HG02763 (cell line): ENCODE data around the gene SELENON.
A peak's percentile ranks its signal among the peaks of the same experiment; 100 is the strongest.

Experiments used
- ATAC-seq: cut with Tn5 transposase; IDR thresholded peaks from one replicate; pipeline ENCODE4 v1.9.1; 2021; ENCODE audit warnings: mild to moderate bottlenecking, moderate library complexity; ENCODE audit not compliant: unreplicated experiment

Gene SELENON

DNA sequence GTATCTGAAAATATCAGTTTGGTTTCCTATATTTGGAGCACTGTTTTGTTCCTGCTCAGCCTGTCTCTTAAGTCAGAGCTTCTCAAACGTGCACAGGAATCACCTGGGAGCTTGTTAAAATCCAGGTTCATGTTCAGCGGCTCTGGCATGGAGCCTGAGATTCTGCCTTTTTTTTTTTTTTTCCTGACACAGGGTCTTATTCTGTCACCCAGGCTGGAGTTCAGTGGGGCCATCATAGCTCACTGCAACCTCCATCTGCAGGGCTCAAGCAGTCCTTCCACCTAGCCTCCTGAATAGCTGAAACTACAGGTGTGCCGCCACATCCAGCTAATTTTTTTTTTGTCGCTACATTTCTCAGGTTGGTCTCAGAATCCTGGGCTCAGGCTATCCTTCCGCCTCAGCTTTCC lies 12.2 kb upstream of the SELENON start:
- ATAC-seq, result no peak

DNA sequence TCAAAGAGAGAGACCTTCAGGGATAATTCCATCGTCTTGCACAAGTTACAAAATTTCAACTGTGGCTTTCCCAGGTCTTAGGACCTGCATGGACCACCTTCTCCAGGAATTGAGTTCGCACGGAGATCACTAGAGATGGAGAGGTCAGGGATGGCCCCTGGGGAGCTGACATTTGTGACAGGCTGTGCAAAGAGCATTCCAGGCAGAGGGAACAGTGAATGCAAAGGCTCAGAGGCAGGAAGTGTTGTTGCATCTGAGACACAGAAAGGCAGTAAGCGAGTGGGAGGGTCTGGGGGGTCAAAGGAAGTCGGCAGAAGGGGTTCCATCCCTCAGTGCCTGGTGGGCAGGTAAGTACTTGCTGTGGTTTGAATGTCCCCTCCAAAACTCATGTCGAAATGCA lies 9.5 kb upstream of the SELENON start:
- ATAC-seq, result no peak

DNA sequence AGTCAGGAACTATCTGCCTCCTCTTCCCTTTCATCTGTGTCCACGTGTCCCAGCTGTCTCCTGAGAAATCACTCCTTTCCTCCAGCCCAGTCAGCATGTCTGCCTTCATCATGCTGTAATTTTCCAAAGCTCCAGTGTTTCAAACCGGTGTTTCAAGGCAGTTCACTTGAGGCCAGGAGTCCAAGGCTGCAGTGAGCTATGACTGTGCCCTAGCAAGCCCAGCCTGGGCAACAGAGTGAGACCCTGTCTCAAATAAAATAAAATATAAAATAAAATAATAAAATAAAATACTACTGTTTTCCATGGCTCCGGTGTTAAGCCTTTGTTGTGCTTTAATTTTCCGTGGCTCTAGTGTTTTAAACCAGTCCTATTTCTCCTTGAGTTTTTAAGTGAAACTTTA lies 7.9 kb upstream of the SELENON start:
- ATAC-seq, result no peak

DNA sequence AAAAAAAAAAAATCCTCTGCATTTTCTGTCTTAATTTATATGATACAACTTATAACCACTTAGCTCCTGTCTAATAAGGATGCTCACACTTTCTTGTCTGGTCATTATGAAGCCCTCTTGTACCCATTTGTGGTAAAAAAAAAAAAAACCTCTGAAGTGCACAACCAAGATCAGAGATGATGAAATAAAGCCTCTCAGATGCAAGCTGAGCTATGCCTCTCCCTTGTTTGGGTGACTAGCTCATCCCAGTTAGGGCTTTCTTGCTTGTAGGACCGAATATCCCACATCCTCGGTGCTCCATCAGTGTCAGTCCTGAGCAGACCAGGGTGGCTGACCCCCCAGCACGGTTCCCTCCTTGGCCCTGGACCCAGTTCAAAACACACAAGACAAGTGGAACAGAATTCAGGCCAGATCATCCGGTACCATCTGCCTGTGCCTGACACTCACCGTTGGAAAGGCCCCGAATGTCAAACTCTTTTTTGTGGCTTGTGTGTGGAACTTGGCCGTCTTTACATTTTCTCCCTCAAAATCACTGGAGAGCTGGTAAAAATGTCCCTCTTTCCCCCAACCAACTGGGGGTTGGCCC lies 6.3 kb upstream of the SELENON start:
- ATAC-seq, result no peak

DNA sequence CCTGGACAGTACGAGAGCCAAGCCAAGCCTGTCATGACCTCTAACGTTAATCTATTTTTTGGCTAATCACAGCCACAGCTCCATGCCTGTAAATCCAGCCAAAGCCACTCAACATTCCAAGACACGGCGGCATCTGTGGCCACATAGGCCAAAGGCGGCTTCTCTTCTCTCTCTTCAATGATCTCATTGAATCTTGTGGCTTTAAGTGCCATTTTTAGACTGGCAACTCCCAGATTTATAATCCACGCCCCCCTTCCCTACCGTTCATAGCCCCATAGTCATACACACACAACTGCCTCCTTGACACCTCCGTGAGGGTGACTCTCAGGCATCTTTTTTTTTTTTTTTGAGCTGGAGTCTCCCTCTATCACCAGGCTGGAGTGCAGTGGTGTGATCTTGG lies 5.7 kb upstream of the SELENON start:
- ATAC-seq, result no peak

DNA sequence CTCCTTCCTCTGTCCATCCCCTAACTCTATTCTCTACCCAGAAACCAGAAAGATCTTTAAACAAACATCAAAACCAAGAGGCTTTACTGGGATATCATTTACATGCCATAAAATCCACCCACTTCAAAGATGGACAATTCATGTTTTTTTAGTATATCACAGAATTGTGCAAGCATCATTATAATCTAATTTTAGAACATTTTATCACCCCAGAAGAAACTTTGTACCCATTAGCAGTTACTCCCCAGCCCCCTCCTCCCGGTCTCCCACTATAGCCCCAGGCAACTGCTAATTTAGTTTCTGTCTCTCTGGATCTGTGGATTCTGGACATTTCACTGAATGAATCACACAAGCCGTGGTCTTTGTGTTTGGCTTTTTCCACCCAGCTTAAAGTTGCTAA lies 4.8 kb upstream of the SELENON start:
- ATAC-seq, result no peak

DNA sequence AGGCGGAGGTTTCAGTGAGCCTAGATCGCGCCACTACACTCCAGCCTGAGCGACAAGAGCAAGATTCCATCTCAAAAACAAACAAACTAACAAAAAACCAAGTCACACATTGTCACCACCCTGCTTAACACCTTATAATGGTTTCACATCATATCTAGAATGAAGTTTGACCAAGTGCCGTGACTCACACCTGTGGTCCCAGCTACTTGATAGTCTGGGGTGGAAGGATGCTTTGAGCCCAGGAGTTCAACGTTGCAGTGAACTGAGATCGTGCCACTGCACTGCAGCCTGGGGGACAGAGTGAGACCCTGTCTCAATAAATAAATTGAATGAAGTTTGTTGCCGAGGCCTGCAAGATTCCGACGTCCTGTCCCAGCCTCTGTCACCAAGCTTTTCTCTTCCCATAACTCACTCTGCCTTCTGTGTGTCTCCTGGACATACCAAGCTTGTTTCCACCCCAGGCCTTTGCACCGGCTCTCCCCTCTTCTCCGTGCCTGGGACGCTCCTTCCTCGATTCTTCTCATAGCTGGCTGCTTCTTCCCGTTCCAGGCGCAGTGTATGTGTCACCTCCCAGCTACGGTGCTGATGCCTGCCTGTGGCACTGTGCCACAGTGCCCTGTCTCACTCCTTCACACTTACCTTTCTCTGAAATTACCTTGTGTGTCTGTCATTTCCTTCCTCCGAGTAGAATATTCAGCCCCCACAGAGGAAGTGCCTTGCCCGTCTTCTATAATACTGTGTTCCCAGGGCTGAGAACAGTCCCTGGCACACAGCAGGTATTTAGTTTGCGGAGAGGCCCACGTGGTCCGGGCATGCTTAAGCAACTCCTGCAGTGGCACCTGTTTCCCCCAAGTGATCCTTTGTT lies 3.8 kb upstream of the SELENON start:
- ATAC-seq, result no peak

DNA sequence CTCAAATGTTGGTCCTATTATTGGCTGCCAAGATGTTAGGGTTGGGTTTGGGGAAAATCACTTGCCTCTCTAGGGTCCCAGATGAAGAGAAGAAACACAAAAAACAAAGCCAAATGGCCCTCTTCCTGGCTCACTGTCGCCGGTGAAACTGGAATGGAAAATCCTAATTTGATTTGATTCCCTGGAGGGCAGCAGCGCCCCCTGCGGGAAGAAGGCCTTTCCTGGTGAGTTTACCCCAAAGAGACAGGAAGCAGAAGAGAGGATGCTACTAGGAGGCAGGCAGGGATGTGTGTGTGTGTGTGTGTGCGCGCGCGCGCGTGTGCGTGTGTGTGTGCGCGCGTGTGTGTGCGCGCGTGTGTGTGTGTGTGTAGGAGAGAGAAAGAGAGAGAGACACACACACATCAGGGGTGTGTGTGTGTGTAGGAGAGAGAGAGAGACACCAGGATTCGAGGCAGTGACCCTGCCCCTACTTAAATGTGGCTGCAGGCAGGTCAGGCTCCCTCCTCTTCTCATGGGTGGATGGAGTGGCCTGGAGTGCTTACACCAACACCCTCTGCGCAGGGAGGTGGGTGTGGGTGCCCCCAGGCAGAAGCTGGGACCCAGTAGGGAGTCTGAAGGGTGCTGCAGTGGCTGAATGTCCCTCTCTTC lies 3.1 kb upstream of the SELENON start:
- ATAC-seq, result no peak

DNA sequence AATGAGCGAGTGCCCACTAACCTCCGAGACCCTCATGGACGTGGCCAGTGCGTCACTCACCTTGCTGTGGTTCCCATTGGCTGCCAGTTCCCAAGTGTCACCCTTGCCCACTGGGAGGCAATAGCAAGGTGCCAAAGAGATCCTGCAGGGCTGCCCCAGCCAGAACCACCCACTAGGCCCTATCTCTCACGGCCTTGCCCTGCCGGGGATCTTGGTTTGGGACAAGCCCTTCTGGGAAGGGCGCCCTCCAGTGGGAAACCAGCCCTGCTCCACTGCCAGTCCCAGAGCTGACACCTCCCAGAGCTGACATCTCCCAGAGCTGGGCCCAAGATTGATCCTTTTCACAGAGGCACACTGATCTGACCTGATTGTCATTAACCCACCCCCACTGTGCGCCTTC lies 2.1 kb upstream of the SELENON start:
- ATAC-seq, result no peak

DNA sequence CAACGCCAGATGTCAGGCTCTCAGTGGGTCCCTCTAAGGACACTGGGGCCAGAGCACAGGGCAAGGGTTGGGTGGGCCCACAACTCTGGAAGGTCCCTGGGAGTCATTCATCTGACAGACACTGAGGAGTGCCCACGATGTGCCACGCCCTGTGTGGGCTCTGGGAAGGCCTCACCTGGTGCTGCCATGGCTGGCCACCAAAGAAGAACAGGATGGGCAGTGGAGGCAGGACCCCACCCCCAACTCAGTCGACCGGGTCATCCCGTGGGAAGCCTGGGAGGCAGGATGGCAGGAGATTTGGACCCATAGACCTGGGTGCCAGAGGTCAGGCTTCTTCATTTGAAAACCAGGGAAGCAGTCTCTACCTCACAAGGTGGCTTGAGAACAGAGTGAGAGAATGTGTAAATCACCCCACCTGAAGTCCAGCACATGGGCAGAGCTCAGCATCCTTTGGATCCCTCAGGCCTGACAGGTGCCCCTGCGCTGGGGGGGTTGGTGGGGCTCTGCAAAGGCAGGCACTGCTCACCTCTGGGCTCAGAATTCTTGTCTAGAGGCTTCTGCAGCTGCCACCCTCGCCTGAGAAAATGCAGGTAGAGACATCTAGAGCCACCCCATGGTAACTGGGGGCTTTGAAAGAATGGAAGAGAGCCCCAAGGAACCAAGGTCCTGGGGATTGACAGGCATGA lies 1.2 kb upstream of the SELENON start:
- ATAC-seq, result no peak

DNA sequence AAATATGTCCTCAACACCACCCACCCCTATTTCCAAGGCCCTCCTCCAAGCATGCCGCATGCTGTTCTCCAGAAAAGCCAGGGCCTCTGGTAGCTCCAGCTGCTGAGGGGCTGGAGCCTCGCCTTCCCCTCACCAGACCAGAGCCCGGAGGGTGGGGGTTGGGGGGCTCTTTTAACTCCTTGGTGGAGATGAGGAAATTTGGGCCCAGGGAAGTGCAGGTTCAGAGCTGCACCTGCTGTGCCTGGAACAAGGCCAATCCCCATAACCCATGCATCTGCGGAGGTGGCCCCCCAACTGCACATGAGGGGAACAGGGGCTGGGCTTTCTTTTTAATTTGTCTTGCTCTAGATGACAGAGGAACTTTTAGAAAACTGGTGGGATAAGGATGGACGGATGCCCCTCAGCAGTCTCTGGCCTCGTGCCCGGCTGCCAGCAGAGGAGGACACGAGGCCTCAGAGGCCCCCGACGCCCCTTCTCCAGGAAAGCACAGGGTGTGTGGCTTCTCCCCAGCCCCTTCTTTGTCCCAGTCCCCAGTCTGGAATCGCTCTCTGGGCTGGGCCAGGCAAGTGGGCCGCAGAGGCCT lies 550 bp upstream of the SELENON start:
- ATAC-seq, result no peak

DNA sequence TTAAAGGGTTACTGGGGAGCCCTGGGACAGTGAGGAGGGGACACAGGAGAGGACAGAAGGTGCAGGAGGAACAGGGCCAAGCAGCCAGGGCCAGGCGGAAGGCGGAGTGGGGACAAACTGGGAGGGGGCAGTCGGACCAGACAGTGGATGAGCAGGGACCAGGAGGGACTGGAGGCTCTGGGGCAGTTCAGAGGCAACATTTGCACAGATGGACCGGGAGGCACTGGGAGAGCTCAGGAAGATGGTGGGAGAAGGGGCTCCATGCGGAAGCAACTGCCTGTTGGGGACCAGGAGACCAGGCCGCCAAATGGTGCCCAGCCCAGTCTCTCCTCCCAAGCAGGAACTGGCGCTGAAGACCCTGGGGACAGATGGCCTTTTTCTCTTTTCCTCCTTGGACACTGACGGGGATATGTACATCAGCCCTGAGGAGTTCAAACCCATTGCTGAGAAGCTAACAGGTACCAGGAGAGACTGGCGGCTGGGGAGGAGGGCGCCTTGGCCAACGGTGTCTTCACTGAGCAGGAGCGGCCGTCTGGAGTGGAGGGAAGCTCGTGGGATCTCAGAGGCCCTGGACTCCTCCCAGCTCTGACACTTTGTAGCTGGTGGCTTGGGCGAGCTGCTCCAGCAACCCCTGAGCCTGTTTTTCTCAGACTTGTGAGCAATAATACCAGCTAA lies 847 bp downstream of the SELENON start:
- ATAC-seq, result no peak

DNA sequence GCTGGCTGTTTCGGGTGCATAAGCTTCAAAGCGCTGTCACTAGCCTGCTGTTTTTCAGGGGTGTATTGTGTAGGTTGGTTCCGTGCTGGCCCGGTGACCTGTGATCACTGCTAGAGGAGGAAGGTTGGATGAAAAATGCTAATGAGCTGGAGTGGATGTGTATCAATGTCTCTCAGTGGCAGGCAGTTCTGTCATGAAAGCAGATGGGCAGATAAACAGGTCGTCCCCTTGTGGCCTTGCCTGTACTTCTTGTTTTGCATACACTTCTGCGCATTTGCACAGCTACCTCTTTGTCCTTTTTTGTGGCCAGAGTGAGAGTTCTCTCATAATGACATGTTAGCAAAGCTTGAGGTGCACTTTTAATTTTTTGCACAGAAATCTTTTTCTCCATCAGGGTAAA lies 2.9 kb downstream of the SELENON start:
- ATAC-seq, result no peak

DNA sequence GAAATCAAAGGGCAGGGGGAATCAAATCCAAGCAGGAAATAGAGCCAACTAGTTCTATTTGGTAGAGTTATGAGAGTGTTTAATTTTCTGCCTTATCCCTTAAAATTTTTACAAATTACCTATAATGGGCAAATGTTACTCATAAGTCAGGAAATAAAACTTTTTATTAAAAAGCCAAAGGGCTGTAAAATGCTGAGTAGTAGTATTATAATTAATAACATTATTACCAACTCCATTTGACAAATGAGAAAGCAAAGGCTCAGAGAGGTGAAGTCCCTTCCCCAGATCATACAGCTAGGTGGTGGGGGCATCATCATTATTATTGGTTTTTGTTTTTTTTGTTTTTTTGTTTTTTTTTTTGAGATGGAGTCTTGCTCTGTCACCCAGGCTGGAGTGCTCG lies 3.4 kb downstream of the SELENON start:
- no peak for ATAC-seq

DNA sequence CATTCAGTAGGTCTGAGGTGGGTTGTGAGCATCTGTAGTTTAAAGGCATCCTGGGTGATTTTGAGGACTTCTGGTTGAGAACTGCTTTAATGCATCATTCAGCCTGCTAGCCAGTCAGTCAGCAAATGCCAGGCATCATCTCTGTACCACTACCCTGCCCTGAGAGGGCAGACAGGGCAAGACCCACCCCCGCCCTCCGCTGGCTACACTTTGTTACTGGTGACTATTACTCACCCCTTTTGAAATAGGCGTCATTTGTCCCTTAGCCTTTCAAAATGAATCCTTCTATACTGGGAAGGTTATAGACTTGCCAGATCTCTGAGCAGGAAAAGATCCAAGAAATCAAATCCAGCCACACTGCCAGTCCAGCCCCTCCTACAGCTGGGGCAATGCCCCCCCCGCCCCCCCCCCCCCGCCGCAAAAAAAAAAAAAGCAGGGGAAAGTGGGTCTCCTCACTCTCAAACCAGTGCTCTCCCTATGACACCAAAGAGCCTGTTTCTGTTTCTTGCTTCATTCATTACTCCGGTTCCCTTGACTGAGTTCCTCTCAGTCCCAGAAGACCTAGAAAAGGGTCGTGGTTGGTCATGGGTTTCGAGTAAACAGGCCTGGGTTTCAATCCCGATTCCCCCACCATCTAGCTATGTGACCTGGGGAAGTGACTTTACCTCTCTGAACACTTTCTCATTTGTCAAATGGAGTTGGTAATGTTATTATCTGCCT lies 4.4 kb downstream of the SELENON start:
- ATAC-seq, result peak; percentile 31

DNA sequence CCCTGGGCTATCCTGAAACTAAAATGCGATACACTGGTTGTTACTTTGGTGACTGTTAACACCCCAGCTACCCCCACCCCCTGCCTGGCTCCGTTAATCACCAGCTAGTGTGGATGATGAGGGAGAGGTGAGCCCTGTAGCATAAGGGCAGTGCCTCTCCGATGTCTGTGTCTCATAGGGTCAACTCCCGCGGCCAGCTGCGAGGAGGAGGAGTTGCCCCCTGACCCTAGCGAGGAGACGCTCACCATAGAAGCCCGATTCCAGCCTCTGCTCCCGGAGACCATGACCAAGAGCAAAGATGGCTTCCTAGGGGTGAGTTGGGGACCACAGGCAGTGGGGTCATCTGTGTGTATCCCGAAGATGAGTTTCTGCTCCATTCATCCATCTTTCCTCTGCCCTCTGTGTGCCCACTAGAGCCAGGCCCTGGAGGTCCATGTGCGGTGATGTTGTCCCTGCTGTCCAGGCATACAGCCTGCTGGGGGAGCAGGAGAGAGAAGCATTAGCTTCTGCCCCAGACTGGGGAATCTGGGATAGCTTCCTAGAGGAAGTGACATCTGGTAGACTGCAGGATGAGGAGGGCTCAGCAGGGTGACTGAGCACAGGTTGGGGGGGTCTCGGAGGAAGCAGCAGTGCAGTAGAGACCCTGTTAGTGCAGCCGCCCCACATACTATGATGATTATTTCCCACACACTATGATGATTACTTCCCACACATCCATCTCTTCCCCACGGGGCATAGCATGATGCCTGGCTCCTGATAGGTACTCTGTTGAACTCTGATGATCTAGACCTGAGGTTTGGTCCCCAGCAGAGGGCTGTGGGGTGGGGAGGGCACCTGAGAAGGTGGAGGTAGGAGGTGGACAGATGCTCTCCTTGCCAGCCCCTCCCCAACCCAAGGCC lies 5.2 kb downstream of the SELENON start:
- ATAC-seq, result no peak

DNA sequence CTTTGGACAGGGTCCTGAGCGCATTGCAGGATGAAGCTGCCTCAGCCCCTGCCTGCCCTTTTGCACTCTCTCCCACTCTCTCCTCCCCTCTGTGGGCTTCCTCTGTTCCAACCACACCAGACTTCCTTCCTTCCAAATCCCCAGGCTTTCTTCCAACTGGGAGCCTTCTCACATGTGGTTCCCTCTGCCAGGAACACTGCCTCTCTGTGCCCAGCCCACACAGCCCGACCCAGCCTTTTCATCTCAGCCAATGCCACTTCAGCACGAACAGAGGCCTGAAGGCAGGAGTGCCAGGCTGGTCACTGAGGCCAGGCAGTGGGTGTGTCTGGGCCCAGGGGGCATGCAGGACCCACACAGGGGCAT lies 5.9 kb downstream of the SELENON start:
- ATAC-seq, result no peak

DNA sequence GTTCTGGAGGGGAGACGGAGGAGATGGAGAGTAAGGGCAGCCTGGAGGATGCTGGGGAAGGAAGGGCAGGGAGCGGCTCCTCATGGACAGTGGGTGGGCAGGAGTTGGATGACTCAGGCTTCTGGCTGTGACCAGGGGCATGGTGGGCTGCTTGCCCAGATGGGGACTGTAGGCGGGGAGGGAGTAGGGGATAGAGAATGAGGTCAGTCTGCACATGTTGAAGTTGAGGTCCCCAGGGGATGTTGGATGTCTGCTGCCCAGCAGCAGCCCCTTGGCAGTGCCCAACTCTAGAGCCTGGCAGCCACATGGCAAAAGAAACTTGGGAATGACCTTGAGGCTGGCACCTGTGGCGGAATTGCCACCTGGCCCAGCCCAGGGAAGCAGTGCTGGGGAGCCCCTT lies 6.4 kb downstream of the SELENON start:
- no peak for ATAC-seq
